ENCODE results near the gene OVAAL.
"Not testable (repeated sequence)": the region's sequence is repeated elsewhere in the genome, so short reads cannot be mapped to it uniquely, and the experiment has no call there.

Gene OVAAL

DNA sequence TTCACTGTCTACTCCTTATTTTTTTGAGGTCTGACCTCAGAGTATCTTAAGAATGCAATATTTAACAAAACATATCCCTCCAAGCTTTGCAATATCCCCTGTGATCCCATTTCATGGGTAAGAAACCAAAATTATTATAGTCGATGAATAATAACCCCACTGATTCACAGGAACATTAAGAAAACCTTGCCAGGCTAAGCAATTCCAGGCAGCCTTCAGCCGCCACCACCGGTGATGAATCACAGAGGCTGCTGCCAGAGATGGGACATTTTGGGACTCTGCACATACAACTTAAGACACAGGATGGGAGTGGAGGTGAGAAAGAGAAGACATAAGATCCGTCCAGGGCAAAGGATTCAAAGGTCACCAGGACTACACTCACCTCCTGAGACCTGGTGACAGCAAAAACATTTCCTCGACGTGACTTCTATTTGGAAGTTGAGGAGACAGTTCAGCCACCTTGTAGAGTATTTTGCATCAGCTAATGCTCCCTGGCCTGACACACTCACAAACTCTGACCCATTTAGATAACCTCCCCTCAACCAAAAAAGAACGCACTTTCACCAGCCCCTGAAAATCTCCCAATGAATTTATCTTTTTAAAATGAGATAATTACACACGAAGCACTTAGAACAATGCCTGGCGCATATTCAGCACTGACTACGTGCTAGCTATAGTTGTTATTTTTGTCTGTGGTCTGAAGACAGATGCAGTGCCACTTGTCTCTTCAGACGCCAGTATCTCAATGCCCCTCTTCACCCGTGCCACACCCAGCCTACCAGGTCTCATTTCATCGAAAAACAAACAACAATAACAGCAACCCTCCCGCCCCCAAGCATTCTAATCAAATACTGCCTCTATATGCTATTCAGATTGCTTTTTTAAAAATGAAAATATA lies 17.8 kb upstream of the OVAAL start:
- no peak for DNase-seq (ENCODE audit: low read depth in 2 of 2, low spot score in 1 of 2)

DNA sequence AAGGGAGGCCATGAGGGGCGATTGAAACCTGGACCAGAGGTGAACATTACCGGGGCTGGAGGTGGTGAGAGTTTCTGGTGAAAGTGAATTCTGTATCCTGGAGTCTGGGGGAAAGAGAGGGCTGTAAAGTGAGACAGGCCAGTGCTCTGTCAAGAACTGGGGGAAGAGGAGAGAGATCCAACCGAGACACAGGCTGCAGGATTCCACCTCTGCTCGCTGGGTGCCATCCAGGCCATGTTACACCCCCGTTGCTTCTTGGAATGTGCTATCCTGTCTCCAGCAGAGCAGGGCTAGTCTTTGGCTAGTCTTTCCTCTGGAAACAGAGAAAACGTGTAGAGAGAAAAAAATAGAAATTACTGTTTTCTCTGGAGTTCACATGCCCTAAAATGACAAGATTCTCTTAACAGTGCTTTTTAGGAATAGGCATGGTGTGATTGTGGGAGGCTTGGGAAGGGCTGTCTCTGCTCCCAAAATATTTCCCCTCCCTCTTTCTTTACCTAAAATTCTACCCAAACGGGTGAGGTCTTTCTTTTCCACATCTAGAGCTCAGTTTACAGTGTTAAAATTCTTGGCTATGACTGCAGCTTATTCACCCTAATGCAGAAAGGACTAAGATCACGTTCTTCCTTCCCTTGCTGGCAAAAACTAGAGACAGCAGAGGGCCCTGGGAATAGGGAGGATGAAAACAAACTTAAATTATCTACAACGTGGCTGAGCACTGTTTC lies 16.5 kb upstream of the OVAAL start:
- no peak for DNase-seq (ENCODE audit: low read depth in 2 of 2, low spot score in 1 of 2)

DNA sequence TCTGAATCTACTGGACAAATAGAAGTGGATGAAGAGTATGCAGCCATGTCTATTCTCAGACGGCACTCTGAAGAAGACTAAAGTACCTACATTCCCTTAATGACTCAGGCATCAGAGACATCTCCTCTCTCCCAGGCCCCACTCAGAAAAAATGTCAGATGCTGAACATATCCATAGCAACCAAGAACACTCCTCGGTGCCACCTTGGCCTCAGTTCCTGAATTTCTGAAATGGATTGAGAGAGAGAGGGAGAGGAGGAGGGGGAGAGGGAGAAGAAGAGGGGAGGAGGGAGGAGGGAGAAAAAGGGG lies 16.0 kb upstream of the OVAAL start:
- no peak for DNase-seq (ENCODE audit: low read depth in 2 of 2, low spot score in 1 of 2)

DNA sequence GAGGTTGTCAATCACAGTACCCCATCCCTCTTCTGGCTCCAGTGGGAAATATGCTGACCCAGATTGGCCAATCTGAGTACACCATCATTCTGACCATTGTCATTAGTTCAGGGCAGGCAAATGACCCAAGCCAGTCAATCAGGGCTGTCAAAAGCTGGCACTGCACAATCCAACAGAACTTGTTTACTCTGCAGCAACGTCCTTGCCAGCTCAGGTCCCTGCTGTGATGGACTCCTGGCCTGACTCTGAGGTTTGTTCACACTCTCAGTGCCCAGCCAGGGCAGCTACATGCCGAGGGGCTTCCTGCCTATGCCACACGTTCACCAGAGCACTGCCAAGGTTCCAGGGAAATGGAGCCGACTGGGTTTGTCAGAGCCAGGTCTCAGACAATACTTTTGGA lies 14.7 kb upstream of the OVAAL start:
- DNase-seq (ENCODE audit: low read depth in 2 of 2, low spot score in 1 of 2), result no peak

DNA sequence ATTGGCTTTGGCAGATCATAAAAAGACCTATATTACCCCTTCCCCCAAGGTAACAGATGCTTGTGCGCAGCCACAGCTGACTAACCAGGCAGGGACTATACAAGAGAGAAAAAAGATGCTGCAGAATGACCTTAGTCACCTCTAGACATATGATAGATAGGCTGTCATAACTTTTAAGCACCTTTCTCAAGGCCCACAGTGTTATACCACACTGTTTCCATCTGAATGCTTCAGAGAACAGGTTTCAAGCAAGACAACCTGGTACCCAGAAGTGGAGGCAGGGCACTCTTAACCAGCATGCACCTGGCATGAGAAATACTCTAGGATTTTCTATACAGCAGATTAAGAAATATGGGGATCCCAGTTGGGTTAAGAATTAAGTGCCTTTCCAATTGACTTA lies 12.8 kb upstream of the OVAAL start:
- no peak for DNase-seq (ENCODE audit: low read depth in 2 of 2, low spot score in 1 of 2)

DNA sequence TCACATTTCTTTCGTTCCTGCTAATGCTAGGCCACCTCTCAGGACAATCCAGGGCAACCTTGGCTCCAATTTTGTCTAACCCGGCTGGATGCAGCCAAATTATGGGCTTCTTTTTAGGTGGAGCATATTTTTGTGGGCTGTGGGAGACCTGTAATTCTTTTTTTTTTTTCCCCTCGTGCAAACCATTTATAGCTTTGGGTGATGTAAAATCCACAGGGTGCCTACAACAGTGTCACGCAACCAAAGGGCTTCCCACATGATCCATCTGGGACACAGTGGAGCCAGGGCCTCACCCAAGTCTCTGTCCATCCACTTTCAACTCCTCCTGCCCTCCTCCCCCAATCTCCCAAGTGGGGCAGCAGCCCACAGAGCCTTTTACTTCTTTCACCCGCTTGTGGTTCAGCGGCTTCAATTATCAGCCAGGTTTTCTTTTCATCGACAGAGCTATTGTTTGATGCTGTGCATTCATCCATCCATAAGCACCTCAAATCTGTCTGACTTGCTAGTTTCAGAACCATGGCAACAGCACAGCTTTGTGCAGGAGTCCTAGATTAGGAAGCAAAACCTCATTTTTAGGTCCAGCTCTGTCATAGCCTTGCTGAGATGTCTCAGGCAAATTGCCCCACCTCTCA lies 10.0 kb upstream of the OVAAL start:
- no peak for DNase-seq (ENCODE audit: low read depth in 2 of 2, low spot score in 1 of 2)

DNA sequence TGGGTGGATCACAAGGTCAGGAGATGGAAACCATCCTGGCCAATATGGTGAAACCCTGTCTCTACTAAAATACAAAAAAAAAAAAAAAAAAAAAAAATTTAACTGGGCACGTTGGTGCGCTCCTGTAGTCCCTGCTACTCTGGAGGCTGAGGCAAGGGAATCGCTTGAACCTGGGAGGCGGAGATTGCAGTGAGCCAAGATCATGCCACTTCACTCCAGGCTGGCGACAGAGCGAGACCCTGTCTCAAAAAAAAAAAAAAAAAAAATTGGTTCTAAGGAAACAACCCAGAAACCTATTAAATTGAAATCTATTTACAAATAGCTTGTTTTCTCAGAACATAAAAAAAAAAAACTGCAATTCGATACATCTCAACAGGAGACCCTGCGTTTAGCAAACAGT lies 9.0 kb upstream of the OVAAL start:
- not testable (repeated sequence) for DNase-seq (ENCODE audit: low read depth in 2 of 2, low spot score in 1 of 2)

DNA sequence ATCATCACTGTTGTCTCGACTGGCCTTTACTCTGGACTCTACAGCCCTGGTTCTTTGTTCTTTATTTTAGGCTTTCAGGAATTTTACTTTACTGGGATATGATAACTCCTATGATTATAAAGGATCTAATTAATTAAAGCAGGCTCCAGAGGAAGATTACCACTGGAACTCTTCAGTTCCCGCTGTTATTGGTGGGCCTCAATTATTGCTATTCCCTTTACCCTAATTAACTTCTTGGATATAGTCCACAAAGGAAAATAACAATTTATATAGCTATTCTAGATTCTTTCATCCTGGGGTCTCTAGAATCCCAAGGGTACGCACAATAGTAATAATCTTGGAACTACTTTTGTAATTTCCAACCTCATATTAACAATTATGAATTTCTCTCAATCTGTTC lies 8.5 kb upstream of the OVAAL start:
- no peak for DNase-seq (ENCODE audit: low read depth in 2 of 2, low spot score in 1 of 2)

DNA sequence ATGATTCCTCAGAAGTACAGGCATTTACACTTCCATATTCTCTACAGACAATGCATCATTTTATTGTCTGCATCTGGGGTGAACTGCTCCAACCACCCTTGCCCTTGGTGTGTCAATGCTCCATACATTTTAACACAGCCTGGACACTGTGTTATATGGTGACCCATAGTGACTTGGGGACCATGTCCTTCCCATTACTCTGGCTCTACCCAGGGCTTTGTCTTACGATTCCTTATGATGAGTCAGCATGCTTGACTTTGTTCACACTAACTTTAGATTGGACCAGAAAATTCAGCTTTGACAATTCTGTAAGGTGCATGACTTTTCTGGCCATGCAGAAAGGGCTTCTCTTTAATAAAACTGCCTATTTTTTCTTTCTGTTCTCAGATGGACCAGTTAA lies 6.8 kb upstream of the OVAAL start:
- DNase-seq (ENCODE audit: low read depth in 2 of 2, low spot score in 1 of 2), result no peak

DNA sequence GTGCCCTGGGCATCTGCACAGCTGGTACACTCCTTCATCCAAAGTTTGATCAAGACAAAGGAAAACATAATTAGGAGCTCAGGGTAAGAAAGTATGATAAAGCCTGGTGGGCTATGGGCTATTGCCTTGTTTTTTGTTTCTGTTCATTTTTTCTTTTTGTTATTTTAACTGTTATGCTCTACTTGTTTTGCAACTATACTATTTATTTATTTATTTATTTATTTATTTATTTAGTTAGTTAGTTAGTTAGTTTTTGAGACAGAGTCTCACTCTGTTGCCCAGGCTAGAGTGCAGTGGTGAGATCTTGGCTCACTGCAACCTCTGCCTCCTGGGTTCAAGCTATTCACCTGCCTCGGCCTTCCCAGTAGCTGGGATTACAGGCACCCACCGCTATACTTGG lies 5.7 kb upstream of the OVAAL start:
- not testable (repeated sequence) for DNase-seq (ENCODE audit: low read depth in 2 of 2, low spot score in 1 of 2)

DNA sequence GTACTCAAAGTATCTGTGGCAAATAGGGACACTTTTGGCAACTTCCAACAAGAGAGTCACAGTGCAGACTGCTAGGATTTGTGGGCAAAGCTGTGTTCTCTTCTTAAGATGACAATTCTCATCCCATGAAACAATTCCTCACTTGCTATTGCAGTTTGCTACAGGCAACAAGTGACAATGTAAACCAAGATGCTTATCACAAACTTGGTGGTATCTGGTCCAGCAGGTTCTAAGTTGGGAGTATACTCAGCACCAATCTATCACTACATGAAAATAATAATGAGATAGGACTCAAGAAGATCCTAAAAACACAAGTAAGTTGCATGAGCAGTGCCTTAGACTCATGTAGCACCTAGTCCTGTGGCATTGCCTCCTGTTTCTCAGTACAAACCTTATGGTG lies 3.4 kb upstream of the OVAAL start:
- no peak for DNase-seq (ENCODE audit: low read depth in 2 of 2, low spot score in 1 of 2)

DNA sequence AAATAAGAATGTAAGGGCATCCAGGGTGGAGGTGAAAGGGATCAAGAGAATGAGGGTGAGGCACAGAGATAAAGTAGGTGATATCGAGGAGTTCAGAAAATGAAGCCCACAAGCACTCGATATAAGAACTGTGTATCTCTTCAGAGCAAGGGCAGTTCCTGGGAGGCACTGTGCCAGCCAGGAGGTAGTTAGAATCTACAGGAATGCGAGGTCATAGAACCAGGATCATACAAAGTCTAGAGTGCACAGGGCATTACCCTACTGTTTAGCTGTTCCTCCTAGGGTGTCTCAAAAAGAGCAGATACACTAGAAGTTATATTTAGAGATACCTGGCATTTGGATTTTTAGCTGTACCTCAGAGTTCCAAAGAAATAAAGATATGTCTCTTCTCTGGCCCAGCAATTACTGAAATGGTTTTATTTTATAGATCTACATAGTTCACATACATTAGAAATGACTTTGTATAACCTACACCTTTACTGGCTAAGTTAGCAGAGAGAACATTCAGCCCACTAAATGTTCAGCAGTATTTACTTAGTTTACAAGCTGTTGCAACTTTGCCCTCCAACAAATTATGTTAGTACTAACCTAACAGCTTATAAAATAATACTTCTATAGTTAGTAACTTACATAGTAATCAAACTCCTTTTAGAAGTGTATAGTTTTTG lies 1.6 kb downstream of the OVAAL start:
- no peak for DNase-seq (ENCODE audit: low read depth in 2 of 2, low spot score in 1 of 2)

DNA sequence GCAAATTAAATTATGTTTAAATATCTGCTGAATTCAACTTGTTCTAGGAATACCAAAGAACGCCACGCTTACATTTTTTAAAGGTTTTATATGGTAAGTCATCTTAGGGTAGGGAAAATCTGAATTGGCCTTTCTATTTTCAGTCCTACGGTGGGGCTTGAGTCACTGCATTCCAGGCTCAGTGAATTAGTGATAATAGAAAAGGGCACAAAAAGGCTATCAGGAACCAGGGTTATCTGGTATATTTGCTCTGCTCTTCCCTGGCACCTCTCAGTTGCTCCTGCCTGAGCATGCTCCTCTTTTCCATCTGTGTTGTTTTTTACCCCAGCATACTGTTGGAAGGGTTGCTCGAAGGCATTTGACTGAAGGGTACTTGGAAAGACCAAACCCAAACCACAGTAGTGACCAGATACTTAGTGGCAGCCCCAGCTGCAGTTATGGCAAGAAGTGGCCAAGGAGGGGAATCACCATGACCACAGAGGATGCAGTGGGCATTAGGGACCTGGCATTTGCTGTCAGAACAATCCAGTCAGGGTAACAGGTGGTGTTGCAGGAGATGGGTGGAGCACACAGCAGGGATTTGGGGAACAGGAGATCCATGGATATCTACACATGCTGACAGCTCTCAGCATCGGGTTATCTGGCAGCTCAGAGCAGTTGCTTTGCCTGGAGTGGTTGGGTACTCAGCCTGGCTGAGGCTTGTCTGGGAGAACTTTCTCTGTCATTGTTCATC lies 2.3 kb downstream of the OVAAL start:
- DNase-seq (ENCODE audit: low read depth in 2 of 2, low spot score in 1 of 2), result no peak

DNA sequence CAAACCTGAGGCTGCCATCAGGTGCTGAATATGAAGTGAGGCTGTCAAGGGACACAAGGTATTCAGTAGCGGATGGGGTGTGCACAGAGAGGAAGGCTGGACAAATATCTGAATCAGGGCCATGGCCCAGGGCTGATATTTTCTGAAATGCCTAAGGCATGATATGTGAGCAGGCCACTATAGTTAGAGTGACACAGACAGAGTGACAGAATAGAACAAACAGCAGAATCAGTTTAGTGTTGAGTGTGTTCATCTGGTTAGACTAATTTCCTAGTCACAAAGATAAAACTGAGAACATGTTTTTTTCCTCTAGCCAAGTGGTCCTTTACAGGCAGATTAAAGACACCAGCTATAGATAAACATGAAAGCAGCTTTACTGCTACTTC lies 3.9 kb downstream of the OVAAL start:
- DNase-seq (ENCODE audit: low read depth in 2 of 2, low spot score in 1 of 2), result no peak

DNA sequence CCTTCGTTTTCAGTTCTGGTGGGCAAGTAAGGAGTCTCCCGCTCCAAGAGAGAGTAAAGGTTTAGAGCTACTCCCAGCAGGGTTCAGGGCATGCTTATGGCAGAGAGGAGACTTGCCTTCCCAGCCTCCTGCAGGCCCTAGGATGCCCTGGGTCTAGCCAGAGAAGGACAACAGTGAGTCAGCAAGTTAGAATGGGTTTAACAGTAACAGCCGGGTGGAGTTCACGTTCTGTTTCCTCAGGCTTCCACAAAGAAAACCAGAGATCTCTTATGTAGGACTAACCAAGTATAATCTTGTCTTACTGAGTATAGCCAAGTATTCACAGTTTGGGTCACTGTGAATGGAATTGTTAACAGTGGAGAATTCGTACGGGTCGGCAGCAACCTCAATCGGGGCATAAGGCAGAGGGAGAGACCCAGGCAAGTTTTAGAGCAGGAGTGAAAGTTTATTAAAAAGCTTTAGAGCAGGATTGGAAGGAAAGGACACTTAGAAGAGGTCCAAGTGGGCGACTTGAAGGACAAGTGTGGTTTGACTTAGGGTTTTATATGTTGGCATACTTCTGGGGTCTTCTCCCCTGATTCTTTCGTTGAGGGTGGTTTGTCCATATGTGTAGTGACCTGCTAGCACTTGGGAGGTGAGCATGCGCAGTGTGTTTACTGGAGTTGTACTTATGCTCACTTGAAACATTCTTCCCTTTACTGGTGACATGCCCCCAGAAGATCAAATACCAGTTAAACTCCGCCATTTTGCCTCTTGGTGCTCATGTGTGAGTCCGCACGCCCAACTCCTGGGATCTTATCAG lies 4.5 kb downstream of the OVAAL start:
- no peak for DNase-seq (ENCODE audit: low read depth in 2 of 2, low spot score in 1 of 2)

DNA sequence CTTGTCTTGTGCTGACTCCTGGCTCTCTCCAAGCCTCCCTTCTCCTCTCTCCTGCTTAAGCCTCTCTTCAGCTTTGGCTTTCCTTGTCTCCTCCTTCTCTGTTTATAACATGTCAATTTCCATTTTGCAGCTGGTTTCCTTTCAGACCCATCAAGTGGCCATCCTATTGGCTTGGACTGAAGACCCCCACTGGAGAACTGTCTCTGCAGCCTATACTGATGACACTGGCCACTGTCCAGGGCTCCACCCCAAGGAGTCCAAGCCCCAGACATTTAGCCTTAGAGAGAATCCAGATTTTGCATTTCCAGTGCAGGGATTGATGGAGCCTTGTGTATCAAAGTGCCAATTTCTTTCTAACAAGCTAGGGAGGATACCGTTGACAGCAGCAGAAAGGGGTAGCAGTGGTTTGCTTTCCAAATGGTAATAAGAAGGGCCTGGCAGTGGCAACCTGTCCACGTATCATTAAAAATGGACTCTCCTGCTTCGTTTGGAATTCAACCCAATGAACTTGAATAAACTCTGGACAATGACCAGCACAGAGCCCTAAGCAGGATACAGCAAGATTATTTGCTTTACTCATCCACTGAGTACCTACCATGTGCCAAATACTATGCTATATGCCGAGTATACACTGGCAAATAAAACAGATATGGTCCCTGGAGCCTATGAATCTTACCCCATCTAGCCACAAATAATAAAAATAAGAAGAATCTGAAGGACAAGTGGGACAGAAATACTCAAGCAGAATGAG lies 6.5 kb downstream of the OVAAL start:
- no peak for DNase-seq (ENCODE audit: low read depth in 2 of 2, low spot score in 1 of 2)

DNA sequence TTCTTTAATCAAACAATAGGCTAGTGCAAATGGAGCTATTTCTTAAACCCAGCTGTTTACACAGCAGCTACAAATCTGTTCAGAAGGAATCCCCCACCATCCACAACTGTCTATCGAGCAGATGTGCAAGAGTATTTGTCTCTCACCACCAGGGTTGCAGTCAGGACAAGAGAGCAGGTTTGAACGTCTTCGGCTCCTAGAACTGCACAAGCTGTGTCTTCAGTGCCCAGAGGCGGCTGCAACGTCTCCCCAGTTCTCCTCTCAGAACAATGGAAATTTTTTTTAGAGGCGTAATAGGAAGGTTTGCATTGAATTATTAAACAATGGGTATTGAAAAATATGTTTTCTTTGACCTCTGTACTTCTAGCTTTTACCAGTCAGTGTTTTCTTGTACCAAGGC lies 7.3 kb downstream of the OVAAL start:
- no peak for DNase-seq (ENCODE audit: low read depth in 2 of 2, low spot score in 1 of 2)

DNA sequence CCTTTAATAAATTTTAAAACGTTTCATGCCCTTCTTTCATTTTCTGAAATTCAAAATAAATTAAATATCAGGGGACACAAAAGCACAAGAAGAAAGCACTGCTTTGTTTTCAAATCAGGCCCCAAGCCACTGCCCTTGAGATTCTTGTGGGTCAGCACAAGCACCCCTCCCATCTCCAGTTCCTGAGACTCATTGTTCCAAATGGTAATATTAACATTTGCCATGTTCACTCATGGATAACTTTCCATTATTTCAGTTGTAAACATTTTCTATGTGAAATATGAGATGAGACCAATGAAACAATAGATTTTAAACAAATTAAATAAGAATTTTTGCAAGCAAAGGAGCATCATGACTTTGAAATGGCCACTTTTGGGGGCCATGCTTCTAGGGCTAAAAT lies 7.7 kb downstream of the OVAAL start:
- DNase-seq (ENCODE audit: low read depth in 2 of 2, low spot score in 1 of 2), result no peak

DNA sequence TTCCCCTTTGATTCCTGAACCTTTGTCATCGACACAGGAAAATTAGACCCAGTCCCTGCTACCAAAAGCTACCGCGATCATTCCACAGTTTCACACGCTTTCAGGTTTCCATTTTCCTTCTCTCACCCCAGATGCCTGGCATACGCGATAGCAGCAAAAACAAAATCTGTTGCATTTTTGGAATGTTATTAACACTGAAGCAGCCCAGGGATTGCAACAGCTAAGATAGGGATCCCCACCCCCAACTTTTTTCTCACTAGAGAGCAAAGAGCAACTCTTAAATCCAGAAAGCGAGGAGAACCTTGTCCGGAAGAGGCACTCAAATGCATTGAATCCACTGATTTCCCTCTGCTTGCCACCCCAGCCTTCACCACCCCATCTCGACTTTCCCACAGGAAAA lies 8.9 kb downstream of the OVAAL start:
- no peak for DNase-seq (ENCODE audit: low read depth in 2 of 2, low spot score in 1 of 2)

DNA sequence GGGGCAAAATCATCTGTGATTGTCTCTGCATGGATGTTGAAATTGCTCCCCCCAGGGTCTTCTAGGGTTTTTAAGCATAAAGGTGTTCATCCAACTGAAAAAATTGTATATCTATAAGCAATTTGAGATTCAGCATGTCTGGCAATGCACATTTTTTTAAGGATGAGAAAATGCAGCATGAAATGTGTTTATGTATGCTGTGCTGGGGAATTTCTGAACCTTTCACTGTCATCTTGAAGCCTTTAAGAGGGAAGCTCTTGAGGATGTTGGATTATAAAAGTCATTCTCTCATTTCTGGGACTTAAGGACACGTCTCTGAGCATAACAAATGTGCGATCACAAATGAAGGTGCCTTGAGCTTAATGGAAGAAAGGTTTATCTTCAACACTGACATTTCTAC lies 9.4 kb downstream of the OVAAL start:
- no peak for DNase-seq (ENCODE audit: low read depth in 2 of 2, low spot score in 1 of 2)

Data from stimulated activated CD8-positive, alpha-beta memory T cell treated with anti-CD3 and anti-CD28 coated beads, Interleukin-4, amount 100 ng/mL, for 4 hours (primary cell).